A673 (cell line): ENCODE data around the gene ROR1.

Experiments used
- EZH2 ChIP-seq: fragments of 200-600 bp; sonication (generic); IDR thresholded peaks from 2 replicates; pipeline ENCODE4 v1.6.1; 2017; ENCODE audit warnings: borderline replicate concordance, low read depth, mild to moderate bottlenecking, mixed read lengths, antibody characterized with exemption, low read length; ENCODE audit not compliant: poor library complexity, severe bottlenecking
- TF ChIP-seq, protein P1 (sequence below): fragments of 300-800, 200-600 bp; sonication (generic); conservative IDR thresholded peaks from 2 replicates; pipeline ENCODE4 v1.5.1; 2017; ENCODE audit warnings: low read depth, mild to moderate bottlenecking, antibody characterized with exemption, low read length, moderate library complexity, mixed read lengths

DNA sequence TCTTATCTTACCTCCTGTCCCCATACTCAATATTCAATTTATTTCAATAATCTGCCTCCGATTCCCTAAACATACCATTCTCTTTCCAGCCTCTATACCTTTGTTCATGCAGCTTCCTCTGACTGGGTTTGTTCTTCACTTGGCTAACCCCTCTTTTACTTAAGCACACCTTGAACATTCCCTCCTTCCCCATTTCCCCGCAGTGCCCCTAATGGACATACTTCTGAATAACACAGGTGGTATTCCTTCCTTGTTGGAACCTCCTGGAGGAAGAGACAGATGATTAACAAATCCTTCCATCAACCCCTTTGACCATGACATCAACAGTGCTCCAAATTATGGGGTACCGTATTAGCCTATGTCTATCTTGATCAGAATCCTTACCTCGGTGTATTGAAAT is 239.6 kb downstream of the ROR1 start:
- TF ChIP-seq, protein P1, sequence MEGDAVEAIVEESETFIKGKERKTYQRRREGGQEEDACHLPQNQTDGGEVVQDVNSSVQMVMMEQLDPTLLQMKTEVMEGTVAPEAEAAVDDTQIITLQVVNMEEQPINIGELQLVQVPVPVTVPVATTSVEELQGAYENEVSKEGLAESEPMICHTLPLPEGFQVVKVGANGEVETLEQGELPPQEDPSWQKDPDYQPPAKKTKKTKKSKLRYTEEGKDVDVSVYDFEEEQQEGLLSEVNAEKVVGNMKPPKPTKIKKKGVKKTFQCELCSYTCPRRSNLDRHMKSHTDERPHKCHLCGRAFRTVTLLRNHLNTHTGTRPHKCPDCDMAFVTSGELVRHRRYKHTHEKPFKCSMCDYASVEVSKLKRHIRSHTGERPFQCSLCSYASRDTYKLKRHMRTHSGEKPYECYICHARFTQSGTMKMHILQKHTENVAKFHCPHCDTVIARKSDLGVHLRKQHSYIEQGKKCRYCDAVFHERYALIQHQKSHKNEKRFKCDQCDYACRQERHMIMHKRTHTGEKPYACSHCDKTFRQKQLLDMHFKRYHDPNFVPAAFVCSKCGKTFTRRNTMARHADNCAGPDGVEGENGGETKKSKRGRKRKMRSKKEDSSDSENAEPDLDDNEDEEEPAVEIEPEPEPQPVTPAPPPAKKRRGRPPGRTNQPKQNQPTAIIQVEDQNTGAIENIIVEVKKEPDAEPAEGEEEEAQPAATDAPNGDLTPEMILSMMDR = no peak
- TF ChIP-seq EZH2 = no peak
